GM12874 (cell line): ENCODE results near the gene MCTP1.

Experiments
- CTCF ChIP-seq: IDR thresholded peaks from 2 replicates; pipeline ENCODE4 v1.5.1; 2011; ENCODE audit warnings: low read depth, mild to moderate bottlenecking, control low read depth, low read length, moderate library complexity; ENCODE audit not compliant: insufficient read depth

MCTP1 gene

GRCh38 chr5:95155888-95156287, 129.0 kb downstream of the MCTP1 start:
- TF ChIP-seq CTCF: no peak

GRCh38 chr5:95153511-95153910, 131.4 kb downstream of the MCTP1 start:
- no peak for TF ChIP-seq CTCF

GRCh38 chr5:95152535-95152934, 132.4 kb downstream of the MCTP1 start:
- TF ChIP-seq CTCF: no peak

- TF ChIP-seq CTCF: no peak
Measured at GRCh38 chr5:95152131-95152530, 132.8 kb downstream of the MCTP1 start.

GRCh38 chr5:95151694-95152093, 133.2 kb downstream of the MCTP1 start:
- TF ChIP-seq CTCF: no peak

- TF ChIP-seq CTCF: no peak
Measured at GRCh38 chr5:95149387-95149786, 135.5 kb downstream of the MCTP1 start.

GRCh38 chr5:95148453-95148852, 136.4 kb downstream of the MCTP1 start:
- no peak for TF ChIP-seq CTCF

GRCh38 chr5:95142145-95142544, 142.7 kb downstream of the MCTP1 start:
- no peak for TF ChIP-seq CTCF
